T-cell (primary cell): ENCODE data around the gene LAMC3. TPM values are rescaled to one million over a fixed set of nuclear protein-coding genes. Genes with fewer than 3 reads are reported as not detected.

Experiments used
- ATAC-seq, 4 experiments: fragments of 200-7000 bp in 3 of 4; fragments of 150-1000 bp in 1 of 4; cut with Tn5 transposase; replicated peaks in 1 of 4; 1 replicate in 3 of 4; 2 replicates in 1 of 4; pipeline ENCODE4 v1.10.0; 2021; ENCODE audit warnings: moderate library complexity in 3 of 4, mild to moderate bottlenecking in 2 of 4, moderate number of reproducible peaks in 1 of 4
- CTCF ChIA-PET, 2 donors: fragments of 300-600 bp; sonication (Branson Sonifier 250); formaldehyde crosslinking; loops; one replicate each; lab custom pipeline; 2022; ENCODE audit warnings: antibody characterized with exemption in 2 of 2; lab: Charles Lee
- POLR2A ChIA-PET, 2 donors: fragments of 300-600 bp; sonication (Branson Sonifier 250); formaldehyde crosslinking; loops; one replicate each; lab custom pipeline; 2022; ENCODE audit warnings: antibody characterized with exemption in 2 of 2; lab: Charles Lee
- DNase-seq, 35 experiments: peaks; one replicate each; pipeline versions ENCODE4 v3.0.0 to v3.0.0-alpha.2; 2013 to 2023
- H3K27ac ChIP-seq: one replicate; pipeline ENCODE4 v1.5.1; 2013; ENCODE audit warnings: low read length
- H3K27me3 ChIP-seq, 2 experiments: replicated peaks in 1 of 2; 1 replicate in 1 of 2; 2 replicates in 1 of 2; pipeline versions ENCODE4 v1.6.1 to v1.7.0; 2013; ENCODE audit warnings: low read length in 1 of 2, mixed read lengths in 1 of 2; ENCODE audit not compliant: control insufficient read depth in 2 of 2, insufficient read depth in 2 of 2; ENCODE audit errors: extremely low read depth in 1 of 2
- H3K36me3 ChIP-seq, 2 donors: 1 replicate in 1 of 2; 2 replicates in 1 of 2; pipeline versions ENCODE4 v1.6.1 to v1.7.0; 2013; ENCODE audit warnings: low read length in 1 of 2; ENCODE audit not compliant: control insufficient read depth in 2 of 2, insufficient read depth in 1 of 2; ENCODE audit errors: extremely low read depth in 1 of 2
- H3K4me1 ChIP-seq, 2 experiments: 1 replicate in 1 of 2; 2 replicates in 1 of 2; pipeline versions ENCODE4 v1.6.1 to v1.7.0; 2013; ENCODE audit warnings: low read length in 2 of 2, mixed read lengths in 1 of 2; ENCODE audit not compliant: insufficient read depth in 2 of 2, control insufficient read depth in 1 of 2; ENCODE audit errors: extremely low read depth in 1 of 2
- H3K4me3 ChIP-seq, 2 donors: 1 replicate in 1 of 2; 2 replicates in 1 of 2; pipeline versions ENCODE4 v1.5.1 to v1.7.0; 2013; ENCODE audit warnings: mild to moderate bottlenecking in 2 of 2, low read length in 1 of 2, moderate library complexity in 1 of 2; ENCODE audit not compliant: control insufficient read depth in 1 of 2; ENCODE audit errors: extremely low read depth in 1 of 2
- H3K9me3 ChIP-seq: 2 replicates; pipeline ENCODE4 v1.7.0; 2013
- H3K27ac Mint-ChIP-seq, 2 donors: one replicate each; pipeline ENCODE4 v1.8.0; 2020 to 2021; ENCODE audit warnings: mild to moderate bottlenecking in 2 of 2, mixed read lengths in 2 of 2
- H3K27me3 Mint-ChIP-seq, 2 donors: one replicate each; pipeline ENCODE4 v1.8.0; 2021 to 2022; ENCODE audit warnings: mixed read lengths in 2 of 2
- H3K36me3 Mint-ChIP-seq: one replicate; pipeline ENCODE4 v1.8.0; 2021; ENCODE audit warnings: mixed read lengths
- H3K4me1 Mint-ChIP-seq, 3 donors: one replicate each; pipeline ENCODE4 v1.8.0; 2020 to 2022; ENCODE audit warnings: mixed read lengths in 3 of 3, mild to moderate bottlenecking in 1 of 3
- H3K4me3 Mint-ChIP-seq, 3 donors: one replicate each; pipeline ENCODE4 v1.8.0; 2020 to 2022; ENCODE audit warnings: mild to moderate bottlenecking in 3 of 3, mixed read lengths in 3 of 3, moderate library complexity in 3 of 3
- H3K9me3 Mint-ChIP-seq, 3 donors: one replicate each; pipeline ENCODE4 v1.8.0; 2020 to 2022; ENCODE audit warnings: mixed read lengths in 3 of 3
- WGBS: methylation state at CpG from one replicate; pipeline ENCODE4 v1.1.5; 2013; ENCODE audit warnings: missing lambda C conversion rate; ENCODE audit not compliant: insufficient coverage; 5-methylcytosine and 5-hydroxymethylcytosine counted together
- total RNA-seq, 35 experiments: library from RNA in 6 of 35; stranded (reverse) in 6 of 35; fragments of 120-200 nt in 1 of 35; gene quantifications; one replicate each; pipeline versions ENCODE4 v1.2.1 to v1.2.4 and lab custom pipeline; 2013 to 2026

Gene LAMC3
- total RNA-seq, 5 donors from 2014 or later (not counting 1 experiment from before 2014, with no cell fraction given), result 0.35 to 3.7 (median 1.8) TPM

DNA sequence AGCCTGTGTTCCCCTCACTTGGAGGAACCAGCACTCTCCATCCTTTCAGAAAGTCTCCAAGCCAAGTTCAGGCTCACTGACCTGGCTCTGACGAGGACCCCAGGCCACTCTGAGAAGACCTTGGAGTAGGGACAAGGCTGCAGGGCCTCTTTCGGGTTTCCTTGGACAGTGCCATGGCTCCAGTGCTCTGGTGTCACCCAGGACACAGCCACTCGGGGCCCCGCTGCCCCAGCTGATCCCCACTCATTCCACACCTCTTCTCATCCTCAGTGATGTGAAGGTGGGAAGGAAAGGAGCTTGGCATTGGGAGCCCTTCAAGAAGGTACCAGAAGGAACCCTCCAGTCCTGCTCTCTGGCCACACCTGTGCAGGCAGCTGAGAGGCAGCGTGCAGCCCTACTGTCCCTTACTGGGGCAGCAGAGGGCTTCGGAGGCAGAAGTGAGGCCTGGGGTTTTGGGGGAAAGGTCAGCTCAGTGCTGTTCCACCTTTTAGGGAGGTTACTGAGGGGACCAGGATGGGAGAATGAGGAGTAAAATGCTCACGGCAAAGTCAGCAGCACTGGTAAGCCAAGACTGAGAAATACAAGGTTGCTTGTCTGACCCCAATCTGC, 111.8 kb downstream of the LAMC3 start:
- Histone ChIP-seq H3K36me3 (no peaks in the 10 kb centered on the region), H3K4me3 (no peak overlapping the region), H3K9me3 (no peaks in the 10 kb centered on the region), H3K27ac (no peak overlapping the region), H3K27me3 (peaks cover 0 to 31% of the 10 kb centered on the region in 2 experiments), H3K4me1 (peaks cover 0 to 8% of the 10 kb centered on the region in 2 experiments)
- ATAC-seq (no peak), DNase-seq (no peak)
- ChIA-PET CTCF (no interaction called here), POLR2A (no interaction called here)
- WGBS, result 95% methylated on average over 2 of the region's 7 CpGs
- Mint-ChIP-seq H3K4me1 (peaks cover 8 to 11% (median 9%) of the 10 kb centered on the region in 3 donors), H3K9me3 (no peaks in the 10 kb centered on the region), H3K27me3 (peaks cover 0 to 15% of the 10 kb centered on the region in 2 donors), H3K36me3 (no peaks in the 10 kb centered on the region), H3K4me3 (no peak overlapping the region), H3K27ac (no peak overlapping the region)

GRCh38 chr9:131121346-131121745, 112.4 kb downstream of the LAMC3 start:
- WGBS, result 80% methylated on average over 1 of the region's 2 CpGs
- Histone ChIP-seq H3K9me3 (no peaks in the 10 kb centered on the region), H3K27me3 (peaks cover 0 to 31% of the 10 kb centered on the region in 2 experiments), H3K4me3 (no peak overlapping the region), H3K36me3 (no peaks in the 10 kb centered on the region), H3K4me1 (peaks cover 6 to 14% of the 10 kb centered on the region in 2 experiments), H3K27ac (no peak overlapping the region)
- POLR2A ChIA-PET, result no interaction called here
- H3K36me3 Mint-ChIP-seq, result no peaks in the 10 kb centered on the region
- H3K4me3 Mint-ChIP-seq, result no peak overlapping the region
- H3K9me3 Mint-ChIP-seq, result no peaks in the 10 kb centered on the region
- H3K27me3 Mint-ChIP-seq, result peaks cover 0 to 15% of the 10 kb centered on the region in 2 donors
- peaks cover 13 to 18% (median 15%) of the 10 kb centered on the region in 3 donors for H3K4me1 Mint-ChIP-seq
- ATAC-seq, result no peak
- no peak for DNase-seq
- CTCF ChIA-PET, result no interaction called here
- H3K27ac Mint-ChIP-seq, result no peak overlapping the region

DNA sequence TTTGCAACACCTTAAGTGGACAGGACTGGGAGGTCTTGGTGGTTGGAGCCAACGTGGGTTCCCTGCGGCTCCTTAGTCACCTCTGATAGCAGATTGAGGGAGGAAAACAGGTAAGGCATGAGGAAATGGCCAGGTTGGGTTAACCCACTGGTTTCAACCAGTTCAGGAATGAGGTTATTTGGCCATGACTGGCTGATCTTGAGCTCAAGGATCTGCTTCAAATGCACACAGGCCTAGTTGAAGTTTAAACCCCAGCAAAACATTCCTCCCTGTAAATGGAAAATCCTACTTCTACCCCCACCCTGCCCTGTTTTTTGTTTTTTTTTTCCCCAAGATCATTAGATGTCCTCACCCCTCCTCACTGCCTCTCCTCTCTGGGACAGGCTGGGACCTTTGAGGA, 113.2 kb downstream of the LAMC3 start:
- WGBS, result 80% methylated on average over 1 of the region's 2 CpGs
- Histone ChIP-seq H3K9me3 (no peaks in the 10 kb centered on the region), H3K27me3 (peaks cover 0 to 25% of the 10 kb centered on the region in 2 experiments), H3K4me1 (peaks cover 9 to 22% of the 10 kb centered on the region in 2 experiments), H3K36me3 (peaks cover 0 to 3% of the 10 kb centered on the region in 2 donors), H3K4me3 (no peak overlapping the region), H3K27ac (no peak overlapping the region)
- POLR2A ChIA-PET, result no interaction called here
- Mint-ChIP-seq H3K27me3 (peaks cover 0 to 11% of the 10 kb centered on the region in 2 donors), H3K4me1 (peaks cover 16 to 20% (median 20%) of the 10 kb centered on the region in 3 donors), H3K27ac (no peak overlapping the region), H3K4me3 (no peak overlapping the region), H3K9me3 (no peaks in the 10 kb centered on the region), H3K36me3 (no peaks in the 10 kb centered on the region)
- ATAC-seq (no peak), DNase-seq (peak in 1 of 35 experiments; percentile 1)
- CTCF ChIA-PET, result no interaction called here

DNA sequence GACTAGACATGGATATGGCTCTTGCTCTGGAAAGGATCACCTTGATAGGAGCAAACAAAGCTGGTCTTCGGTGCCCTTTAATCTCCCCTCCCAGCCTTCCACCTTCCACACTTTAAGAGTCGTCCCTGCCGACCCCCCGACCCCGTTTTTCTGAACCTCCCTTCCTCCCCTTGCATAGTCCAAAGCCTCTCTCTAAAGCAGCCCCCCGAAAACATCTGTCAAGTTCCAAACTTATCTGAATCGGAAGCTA, 116.0 kb downstream of the LAMC3 start:
- Mint-ChIP-seq H3K9me3 (no peaks in the 10 kb centered on the region), H3K36me3 (peaks cover 24% of the 10 kb centered on the region), H3K27me3 (peaks cover 0 to 2% of the 10 kb centered on the region in 2 donors), H3K4me1 (peaks cover 32 to 34% (median 33%) of the 10 kb centered on the region in 3 donors), H3K27ac (peak overlapping the region; percentile 97), H3K4me3 (peak overlapping the region; percentile 95 to 100 (median 95))
- no peaks in the 10 kb centered on the region for H3K9me3 ChIP-seq
- CTCF ChIA-PET, result interaction anchor here (0.6 kb wide), 2 partner anchors 1220 to 1325 kb away, joined by 3 to 6 read pairs; no protein-coding TSS in a partner anchor
- H3K4me3 ChIP-seq, result peak overlapping the region; percentile 77 to 95
- H3K27ac ChIP-seq, result peak overlapping the region; percentile 75
- 1% methylated on average over 7 of the region's 7 CpGs for WGBS
- POLR2A ChIA-PET, result interaction anchor here (0.5 to 1.4 kb wide), 5 partner anchors 21 to 456 kb away, joined by 3 to 14 read pairs (median 3); partner anchors contain the start of gene EXOSC2 (in 1 of the 2)
- peak in 2 of 35 experiments; percentile 3 to 4 for DNase-seq
- no peak for ATAC-seq
- H3K4me1 ChIP-seq, result peaks cover 11 to 22% of the 10 kb centered on the region in 2 experiments
- H3K36me3 ChIP-seq, result peaks cover 0 to 29% of the 10 kb centered on the region in 2 donors
- peaks cover 0 to 6% of the 10 kb centered on the region in 2 experiments for H3K27me3 ChIP-seq

DNA sequence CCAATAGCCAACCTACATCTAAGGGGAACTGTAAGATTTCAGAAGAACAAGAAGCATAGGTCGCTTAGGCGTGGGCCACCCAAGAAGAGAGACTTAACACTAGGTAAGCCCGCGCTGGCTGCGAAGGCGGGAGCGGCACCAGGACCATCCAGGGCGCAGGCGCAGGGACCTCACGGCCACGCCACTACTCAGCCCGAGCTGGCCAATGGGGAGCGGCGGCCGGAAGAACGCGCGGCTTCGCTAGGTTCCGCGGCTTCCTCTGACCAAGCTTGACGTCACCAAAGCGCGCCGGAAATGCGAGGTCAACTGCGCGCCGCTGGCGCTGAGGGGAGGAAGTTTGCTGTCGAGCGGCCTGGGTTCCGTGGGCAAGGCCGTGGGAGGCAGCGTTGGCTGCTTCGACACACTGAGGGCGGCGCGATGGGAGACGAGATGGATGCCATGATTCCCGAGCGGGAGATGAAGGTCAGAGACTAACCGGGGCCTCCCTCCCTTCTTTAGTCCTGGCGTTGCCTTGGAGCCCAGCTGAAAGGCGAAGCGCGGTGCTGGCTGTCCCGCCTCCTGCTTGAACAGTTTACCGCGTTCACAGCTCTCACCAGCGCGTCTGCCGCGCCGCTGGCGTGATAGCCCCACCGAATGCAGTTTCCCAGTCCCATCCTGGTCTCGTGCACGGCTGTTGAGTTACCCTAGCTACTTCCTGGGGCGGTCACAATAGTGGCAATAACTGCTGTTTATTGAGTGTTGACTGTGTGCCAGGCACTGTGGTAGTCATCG, 116.5 kb downstream of the LAMC3 start, which contains the start of gene NUP214:
TSS of gene NUP214 (plus strand) at position 299 of the 771 bp plus-strand sequence. CDS start at position 418, 119 bp downstream.
- CTCF ChIA-PET, result no interaction called here
- peaks cover 0 to 2% of the 10 kb centered on the region in 2 donors for H3K27me3 Mint-ChIP-seq
- peaks cover 11 to 22% of the 10 kb centered on the region in 2 experiments for H3K4me1 ChIP-seq
- under 1% methylated on average over 60 of the region's 61 CpGs for WGBS
- H3K9me3 ChIP-seq, result no peaks in the 10 kb centered on the region
- POLR2A ChIA-PET, result interaction anchor here (0.5 to 1.4 kb wide), 6 partner anchors 20 to 456 kb away, joined by 3 to 14 read pairs (median 4); partner anchors contain the start of gene EXOSC2 (in 1 of the 2)
- peak within 1 kb of the TSS; percentile 95 to 100 (median 95) for H3K4me3 Mint-ChIP-seq
- peaks cover 0 to 33% of the 10 kb centered on the region in 2 donors for H3K36me3 ChIP-seq
- peaks cover 0 to 2% of the 10 kb centered on the region in 2 experiments for H3K27me3 ChIP-seq
- peak within 1 kb of the TSS; percentile 97 for H3K27ac Mint-ChIP-seq
- peak within 1 kb of the TSS; percentile 75 for H3K27ac ChIP-seq
- H3K4me1 Mint-ChIP-seq, result peaks cover 32 to 36% (median 34%) of the 10 kb centered on the region in 3 donors
- H3K36me3 Mint-ChIP-seq, result peaks cover 27% of the 10 kb centered on the region
- DNase-seq (peak; percentile 98 to 100 (median 99)), ATAC-seq (peak; percentile 98 to 99 (median 98))
- peak within 1 kb of the TSS; percentile 77 to 95 for H3K4me3 ChIP-seq
- no peaks in the 10 kb centered on the region for H3K9me3 Mint-ChIP-seq

DNA sequence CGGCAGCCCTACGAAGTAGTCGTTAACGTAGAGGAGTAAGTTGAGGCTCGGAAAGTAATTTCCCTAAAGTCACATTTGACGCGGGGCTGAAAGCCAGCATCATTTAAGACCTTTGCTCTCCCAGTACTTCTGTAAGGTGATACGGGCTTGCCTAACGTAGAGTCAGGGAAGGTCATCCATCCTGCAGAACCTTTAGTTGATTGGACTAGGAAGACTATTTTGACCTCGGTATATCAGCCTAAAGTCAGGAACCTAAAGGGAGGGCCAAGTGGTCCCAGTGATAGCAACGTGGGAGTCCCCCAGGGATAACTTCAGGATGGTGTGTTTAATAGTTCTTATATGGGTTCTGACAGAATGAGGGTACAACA, 117.1 kb downstream of the LAMC3 start:
- Histone ChIP-seq H3K4me3 (peak overlapping the region; percentile 77 to 95), H3K4me1 (peaks cover 11 to 22% of the 10 kb centered on the region in 2 experiments), H3K27ac (peak overlapping the region; percentile 74), H3K9me3 (no peaks in the 10 kb centered on the region), H3K36me3 (peaks cover 4 to 39% of the 10 kb centered on the region in 2 donors), H3K27me3 (no peaks in the 10 kb centered on the region)
- H3K9me3 Mint-ChIP-seq, result no peaks in the 10 kb centered on the region
- peak overlapping the region; percentile 97 for H3K27ac Mint-ChIP-seq
- WGBS, result 0% methylated on average over 7 of the region's 11 CpGs
- CTCF ChIA-PET, result no interaction called here
- POLR2A ChIA-PET, result interaction anchor here in 1 of 2 donors (0.7 to 1.4 kb wide), 2 partner anchors 89 to 144 kb away, joined by 3 to 4 read pairs; no protein-coding TSS in a partner anchor
- no peak for ATAC-seq
- peaks cover 0 to 2% of the 10 kb centered on the region in 2 donors for H3K27me3 Mint-ChIP-seq
- no peak for DNase-seq
- peaks cover 28% of the 10 kb centered on the region for H3K36me3 Mint-ChIP-seq
- peak overlapping the region; percentile 95 to 100 (median 95) for H3K4me3 Mint-ChIP-seq
- peaks cover 32 to 37% (median 35%) of the 10 kb centered on the region in 3 donors for H3K4me1 Mint-ChIP-seq
